Measurements from ENCODE around the gene POLE. TPM values are rescaled to one million over a fixed set of nuclear protein-coding genes. Genes with fewer than 3 reads are reported as not detected.

Gene POLE
- total RNA-seq, 1 donor from 2014 or later: 56.7 TPM

- intact Hi-C loops (cut with DNase I): no loop called here
- no peak for TF ChIP-seq POLR2AphosphoS5 (IDR thresholded peaks at IDR 0.05; ENCODE audit: insufficient read depth in 1 of 2, low read depth in 1 of 2)
- no peak for TF ChIP-seq POLR2A (IDR thresholded peaks at IDR 0.05)
- no peak for TF ChIP-seq CTCF (IDR thresholded peaks at IDR 0.05)
- Histone ChIP-seq H3K27me3 (no peaks in the 10 kb centered on the region), H3K9me3 (no peaks in the 10 kb centered on the region), H3K4me3 (no peak overlapping the region), H3K36me3 (no peaks in the 10 kb centered on the region), H3K4me1 (peaks cover 22% of the 10 kb centered on the region), H3K27ac (no peak overlapping the region)
- no peak for DNase-seq (ENCODE audit: extremely low spot score in 2 of 2)
Observed at GRCh38 chr12:132690112-132690511, 3.0 kb upstream of the POLE start.

GRCh38 chr12:132689227-132689626, 2.1 kb upstream of the POLE start:
- Histone ChIP-seq H3K27me3 (no peaks in the 10 kb centered on the region), H3K27ac (no peak overlapping the region), H3K9me3 (no peaks in the 10 kb centered on the region), H3K4me3 (no peak overlapping the region), H3K36me3 (no peaks in the 10 kb centered on the region), H3K4me1 (peaks cover 23% of the 10 kb centered on the region)
- DNase-seq (ENCODE audit: extremely low spot score in 2 of 2): no peak
- intact Hi-C loops (cut with DNase I): no loop called here
- TF ChIP-seq POLR2A (IDR thresholded peaks at IDR 0.05) (no peak), POLR2AphosphoS5 (IDR thresholded peaks at IDR 0.05; ENCODE audit: insufficient read depth in 1 of 2, low read depth in 1 of 2) (no peak), CTCF (IDR thresholded peaks at IDR 0.05) (no peak)

- TF ChIP-seq POLR2A (IDR thresholded peaks at IDR 0.05) (no peak), CTCF (IDR thresholded peaks at IDR 0.05) (no peak), POLR2AphosphoS5 (IDR thresholded peaks at IDR 0.05; ENCODE audit: insufficient read depth in 1 of 2, low read depth in 1 of 2) (no peak)
- H3K4me3 ChIP-seq: peak overlapping the region; percentile 70 to 92
- intact Hi-C loops (cut with DNase I): no loop called here
Observed at GRCh38 chr12:132686825-132687210, 324 bp downstream of the POLE start.

GRCh38 chr12:132685400-132685799, 1.7 kb downstream of the POLE start:
- intact Hi-C loops (cut with DNase I): no loop called here
- no peak overlapping the region for H3K4me3 ChIP-seq
- TF ChIP-seq CTCF (IDR thresholded peaks at IDR 0.05): no peak
- TF ChIP-seq POLR2A (IDR thresholded peaks at IDR 0.05): no peak
- TF ChIP-seq POLR2AphosphoS5 (IDR thresholded peaks at IDR 0.05; ENCODE audit: insufficient read depth in 1 of 2, low read depth in 1 of 2): no peak

More at GRCh38 chr12:132686825-132687210, 324 bp downstream of the POLE start:
- no peak for DNase-seq (ENCODE audit: extremely low spot score in 2 of 2)
- no peaks in the 10 kb centered on the region for H3K27me3 ChIP-seq
- H3K4me1 ChIP-seq: peaks cover 23% of the 10 kb centered on the region
- H3K27ac ChIP-seq: peak overlapping the region; percentile 66
- no peaks in the 10 kb centered on the region for H3K9me3 ChIP-seq
- H3K36me3 ChIP-seq: no peaks in the 10 kb centered on the region

GRCh38 chr12:132677492-132677891, 9.7 kb downstream of the POLE start:
- H3K4me3 ChIP-seq: no peak overlapping the region
- no peak for DNase-seq (ENCODE audit: extremely low spot score in 2 of 2)
- H3K36me3 ChIP-seq: peaks cover 0 to 48% of the 10 kb centered on the region in 2 donors

More at GRCh38 chr12:132685400-132685799, 1.7 kb downstream of the POLE start:
- Histone ChIP-seq H3K4me1 (peaks cover 23% of the 10 kb centered on the region), H3K27me3 (no peaks in the 10 kb centered on the region), H3K9me3 (no peaks in the 10 kb centered on the region), H3K36me3 (no peaks in the 10 kb centered on the region), H3K27ac (no peak overlapping the region)
- DNase-seq (ENCODE audit: extremely low spot score in 2 of 2): no peak

More at GRCh38 chr12:132677492-132677891, 9.7 kb downstream of the POLE start:
- TF ChIP-seq POLR2AphosphoS5 (IDR thresholded peaks at IDR 0.05; ENCODE audit: insufficient read depth in 1 of 2, low read depth in 1 of 2): no peak
- TF ChIP-seq CTCF (IDR thresholded peaks at IDR 0.05): no peak
- TF ChIP-seq POLR2A (IDR thresholded peaks at IDR 0.05): no peak
- Histone ChIP-seq H3K27ac (no peak overlapping the region), H3K9me3 (no peaks in the 10 kb centered on the region), H3K4me1 (no peaks in the 10 kb centered on the region), H3K27me3 (no peaks in the 10 kb centered on the region)
- intact Hi-C loops (cut with DNase I): no loop called here

Data from vagina (tissue), 2 donors.